HepG2 (cell line): Measurements from ENCODE around the gene FMN2. TPM values are rescaled to one million over a fixed set of nuclear protein-coding genes. Genes with fewer than 3 reads are reported as not detected.

Experiments used
- ATAC-seq: fragments of 200-7000 bp; cut with Tn5 transposase; 3 replicates; pipeline ENCODE4 v1.9.1; 2020; ENCODE audit warnings: mild to moderate bottlenecking, moderate library complexity
- BruUV-seq: library from RNA; stranded (reverse); fragments of 400-500 nt; replicated peaks from 2 replicates; lab custom pipeline; 2021; lab: Mats Ljungman, UMichigan
- CTCF ChIA-PET: fragments of 300-600 bp; formaldehyde crosslinking; extraction: SDS; loops from one replicate; lab custom pipeline; 2021; ENCODE audit warnings: low total read pairs, inconsistent platforms, low intra/inter-chr PET ratio; lab: Yijun Ruan, JAX
- POLR2A ChIA-PET: fragments of 350-600 bp; sonication (Branson Sonifier 250); formaldehyde crosslinking; loops from one replicate; lab custom pipeline; 2020; ENCODE audit warnings: antibody characterized with exemption, inconsistent platforms; lab: Yijun Ruan, JAX
- DNase-seq: peaks from one replicate; pipeline ENCODE4 v3.0.0-alpha.2; 2015; ENCODE audit warnings: low spot score
- FAIRE-seq: peaks from 3 replicates; lab custom pipeline; 2011; peaks lifted over from hg19 to GRCh38; lab: Jason Lieb, UNC
- H2AFZ ChIP-seq: one replicate; pipeline ENCODE4 v1.6.1; 2011; ENCODE audit warnings: low read length, inconsistent platforms
- H3K27ac ChIP-seq: fragments of 300-600 bp; 3 replicates; pipeline ENCODE4 v1.8.0; 2011; ENCODE audit warnings: mixed run types, mild to moderate bottlenecking, mixed read lengths, low read length, inconsistent platforms; ENCODE audit not compliant: insufficient read depth; ENCODE audit errors: extremely low read length
- H3K27me3 ChIP-seq, 2 experiments: fragments of 200-600 bp in 1 of 2; 2 replicates in 1 of 2; 3 replicates in 1 of 2; pipeline versions ENCODE4 v1.6.0 to v1.8.0; 2011; ENCODE audit warnings: low read length in 2 of 2, mild to moderate bottlenecking in 2 of 2, moderate library complexity in 2 of 2, inconsistent platforms in 1 of 2; ENCODE audit not compliant: insufficient read depth in 2 of 2, control insufficient read depth in 1 of 2
- H3K36me3 ChIP-seq, 2 experiments: fragments of 200-600 bp in 1 of 2; replicated peaks in 1 of 2; 2 replicates in 1 of 2; 3 replicates in 1 of 2; pipeline versions ENCODE4 v1.5.1 to v1.8.0; 2011; ENCODE audit warnings: low read length in 2 of 2, inconsistent platforms in 1 of 2; ENCODE audit not compliant: insufficient read depth in 2 of 2, control insufficient read depth in 1 of 2
- H3K4me1 ChIP-seq: 2 replicates; pipeline ENCODE4 v1.5.1; 2012; ENCODE audit warnings: low read length, inconsistent platforms; ENCODE audit not compliant: insufficient read depth
- H3K4me2 ChIP-seq: 2 replicates; pipeline ENCODE4 v1.6.0; 2011; ENCODE audit warnings: low read depth, low read length, inconsistent platforms
- H3K4me3 ChIP-seq, 3 experiments: fragments of 200-600 bp in 1 of 3; sonication (generic), shearing (Covaris generic) in 1 of 3; replicated peaks in 1 of 3; 2 replicates each; pipeline ENCODE4 v1.5.1; 2011 to 2016; ENCODE audit warnings: low read length in 3 of 3, inconsistent platforms in 2 of 3, low read depth in 2 of 3, mild to moderate bottlenecking in 2 of 3, control low read depth in 1 of 3, mixed read lengths in 1 of 3; ENCODE audit not compliant: insufficient read depth in 1 of 3
- H3K79me2 ChIP-seq: one replicate; pipeline ENCODE4 v1.6.1; 2011; ENCODE audit warnings: low read length, inconsistent platforms; ENCODE audit not compliant: insufficient read depth
- H3K9ac ChIP-seq: 2 replicates; pipeline ENCODE4 v1.6.0; 2011; ENCODE audit warnings: mild to moderate bottlenecking, low read depth, low read length, inconsistent platforms; ENCODE audit not compliant: insufficient read depth
- H3K9me3 ChIP-seq: 2 replicates; pipeline ENCODE4 v1.5.1; 2012; ENCODE audit warnings: mild to moderate bottlenecking, low read length
- H4K20me1 ChIP-seq: 2 replicates; pipeline ENCODE4 v1.6.0; 2011; ENCODE audit warnings: inconsistent platforms, mild to moderate bottlenecking, low read length, moderate library complexity; ENCODE audit not compliant: insufficient read depth
- HMG20B ChIP-seq: conservative IDR thresholded peaks from 2 replicates; pipeline ENCODE4 v1.6.1; 2016; ENCODE audit warnings: missing genetic modification reagents, missing compliant biosample characterization
- HNRNPLL ChIP-seq: fragments of 200-400 bp; formaldehyde crosslinking; IDR thresholded peaks from 2 replicates; pipeline ENCODE4 v1.6.1; 2017; ENCODE audit warnings: mild to moderate bottlenecking, low read depth, low read length; ENCODE audit not compliant: poor library complexity, severe bottlenecking
- NFRKB ChIP-seq: fragments of 450-650 bp; IDR thresholded peaks from 2 replicates; pipeline ENCODE4 v1.6.1; 2017
- SATB2 ChIP-seq: sonication (generic); formaldehyde crosslinking; IDR thresholded peaks from 2 replicates; pipeline ENCODE4 v1.5.0; 2020; ENCODE audit warnings: missing genetic modification reagents
- SIX4 ChIP-seq: sonication (generic); formaldehyde crosslinking; IDR thresholded peaks from 2 replicates; pipeline ENCODE4 v1.4.0; 2020; ENCODE audit warnings: missing genetic modification reagents
- TGIF2 ChIP-seq: IDR thresholded peaks from 2 replicates; pipeline ENCODE4 v1.6.1; 2016; ENCODE audit warnings: control low read depth, missing compliant biosample characterization
- YEATS4 ChIP-seq: sonication (generic); formaldehyde crosslinking; IDR thresholded peaks from 2 replicates; pipeline ENCODE4 v1.4.0; 2020; ENCODE audit warnings: missing genetic modification reagents, borderline replicate concordance
- ZC3H4 ChIP-seq: sonication (generic); formaldehyde crosslinking; IDR thresholded peaks from 2 replicates; pipeline ENCODE4 v1.4.0; 2020; ENCODE audit warnings: missing genetic modification reagents, borderline replicate concordance
- ZNF329 ChIP-seq: sonication (generic); formaldehyde crosslinking; IDR thresholded peaks from 2 replicates; pipeline ENCODE4 v1.9.0; 2021; ENCODE audit warnings: low read depth, mild to moderate bottlenecking, missing genetic modification reagents
- ZNF546 ChIP-seq: sonication (generic); formaldehyde crosslinking; conservative IDR thresholded peaks from 2 replicates; pipeline ENCODE4 v1.8.1; 2023; ENCODE audit warnings: mild to moderate bottlenecking, missing genetic modification reagents
- WGBS: methylation state at CpG from one replicate; pipeline ENCODE4 v1.1.6; 2017; ENCODE audit warnings: low lambda C conversion rate; 5-methylcytosine and 5-hydroxymethylcytosine counted together
- in situ Hi-C: cut with HindIII; loops from 2 replicates; pipeline ENCODE4 v1.10.0; 2017; ENCODE audit warnings: low pct_unique_long_range_greater_than_20kb; ENCODE audit not compliant: extremely low pct_ligation_motif_present
- intact Hi-C: fragments of 100-400 bp; cut with micrococcal nuclease; formaldehyde crosslinking; loops from one replicate; pipeline ENCODE4 v1.10.0; 2022; ENCODE audit not compliant: unreplicated experiment
- polyA plus RNA-seq, 8 experiments: library from polyadenylated mRNA; depleted of rRNA in 3 of 8; stranded (reverse) in 7 of 8; unstranded in 1 of 8; fragments of >200 nt; fragmentation: Illumina TruSeq in 4 of 8; extraction: Trizol in 4 of 8; gene quantifications; 2 replicates each; pipeline versions ENCODE4 v1.2.1 to v1.2.3, GENCODE V29; 2011 to 2016; ENCODE audit warnings: low read depth in 4 of 8, missing spikeins in 1 of 8, mixed read lengths in 1 of 8; ENCODE audit not compliant: insufficient read depth in 1 of 8
- total RNA-seq, 5 experiments: library from RNA; depleted of rRNA; stranded (reverse); fragments of >200 nt; fragmentation: Illumina TruSeq; extraction: Trizol; gene quantifications; 2 replicates each; pipeline ENCODE4 v1.2.3, GENCODE V29; 2016; ENCODE audit warnings: low read depth in 1 of 5
- TF ChIP-seq, protein P1 (sequence below): sonication (generic); formaldehyde crosslinking; IDR thresholded peaks from 2 replicates; pipeline ENCODE4 v1.5.0; 2020; ENCODE audit warnings: missing genetic modification reagents
- TF ChIP-seq, protein P2 (sequence below): sonication (generic); formaldehyde crosslinking; IDR thresholded peaks from 2 replicates; pipeline ENCODE4 v1.8.0; 2022; ENCODE audit warnings: missing genetic modification reagents, low read depth, mild to moderate bottlenecking, borderline replicate concordance
- TF ChIP-seq, protein P3 (sequence below): sonication (generic); formaldehyde crosslinking; IDR thresholded peaks from 2 replicates; pipeline ENCODE4 v1.5.0; 2020; ENCODE audit warnings: missing genetic modification reagents

Gene FMN2
- total and polyA plus RNA-seq, 2 of the 13 experiments (the other 11 are each of a cell fraction or from before 2014, with no cell fraction given) = not detected

DNA sequence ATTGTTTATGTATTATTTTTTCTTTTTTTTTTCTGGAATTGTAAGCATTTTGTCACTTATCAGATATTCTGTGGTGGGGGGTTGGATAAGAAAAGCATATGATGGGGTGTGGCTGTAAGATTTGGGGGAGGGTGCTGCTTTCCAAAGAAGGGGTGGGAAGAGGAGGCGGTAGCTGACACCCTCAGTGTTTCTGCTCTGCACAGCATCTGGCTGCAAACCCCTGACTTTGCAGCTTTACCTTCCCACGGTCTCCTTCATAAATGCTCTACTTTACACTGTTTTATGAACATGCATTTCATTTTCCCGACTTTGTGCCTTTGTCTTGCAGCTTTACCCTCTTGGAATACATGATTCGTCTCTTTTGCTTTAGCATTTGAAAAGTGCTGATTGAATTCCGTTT lies 7.6 kb downstream of the FMN2 start (continued):
- TF ChIP-seq, protein P1, sequence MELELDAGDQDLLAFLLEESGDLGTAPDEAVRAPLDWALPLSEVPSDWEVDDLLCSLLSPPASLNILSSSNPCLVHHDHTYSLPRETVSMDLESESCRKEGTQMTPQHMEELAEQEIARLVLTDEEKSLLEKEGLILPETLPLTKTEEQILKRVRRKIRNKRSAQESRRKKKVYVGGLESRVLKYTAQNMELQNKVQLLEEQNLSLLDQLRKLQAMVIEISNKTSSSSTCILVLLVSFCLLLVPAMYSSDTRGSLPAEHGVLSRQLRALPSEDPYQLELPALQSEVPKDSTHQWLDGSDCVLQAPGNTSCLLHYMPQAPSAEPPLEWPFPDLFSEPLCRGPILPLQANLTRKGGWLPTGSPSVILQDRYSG = no peak
- TF ChIP-seq, all 625 proteins: peak for 0

DNA sequence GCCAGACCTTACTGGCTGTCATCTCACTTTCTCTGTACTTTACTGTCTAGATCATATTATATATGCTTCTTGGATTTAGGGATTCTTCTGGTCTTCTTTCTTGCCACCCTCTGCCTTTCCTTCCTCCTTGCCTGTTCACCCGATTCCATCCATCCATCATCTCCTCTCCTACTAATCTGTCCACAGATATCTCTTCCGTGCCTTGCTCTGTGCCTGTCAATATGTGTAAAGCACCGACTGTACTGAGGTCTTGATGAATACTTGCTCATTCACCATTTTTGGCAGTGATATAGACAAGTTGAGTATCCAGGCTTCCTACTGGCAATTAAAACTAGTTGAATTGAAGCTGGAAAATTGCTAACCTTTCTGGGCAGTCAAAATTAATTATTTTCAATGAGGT lies 8.1 kb downstream of the FMN2 start:
- Histone ChIP-seq H3K79me2 (no peaks in the 10 kb centered on the region), H2AFZ (no peak overlapping the region), H3K27me3 (peaks cover 0 to 5% of the 10 kb centered on the region in 2 experiments; a peak in 1 of 5 replicates), H3K4me2 (no peak overlapping the region), H3K4me1 (no peaks in the 10 kb centered on the region), H4K20me1 (no peaks in the 10 kb centered on the region), H3K36me3 (no peaks in the 10 kb centered on the region), H3K9me3 (no peaks in the 10 kb centered on the region), H3K27ac (no peak overlapping the region), H3K4me3 (no peak overlapping the region), H3K9ac (no peak overlapping the region)
- WGBS = 3% methylated on average over 3 of the region's 3 CpGs
- intact Hi-C loops (no loop called here), in situ Hi-C loops (no loop called here)
- DNase-seq = no peak
- TF ChIP-seq TGIF2 (CRISPR knock-in tag) = no peak
- TF ChIP-seq ZNF546 (CRISPR knock-in tag) = no peak
- no peak for TF ChIP-seq HMG20B (CRISPR knock-in tag)
- TF ChIP-seq NFRKB = no peak
- no peak for TF ChIP-seq ZNF329 (CRISPR knock-in tag)
- no peak for TF ChIP-seq ZC3H4 (CRISPR knock-in tag)
- no peak for TF ChIP-seq SATB2
- TF ChIP-seq, protein P2, sequence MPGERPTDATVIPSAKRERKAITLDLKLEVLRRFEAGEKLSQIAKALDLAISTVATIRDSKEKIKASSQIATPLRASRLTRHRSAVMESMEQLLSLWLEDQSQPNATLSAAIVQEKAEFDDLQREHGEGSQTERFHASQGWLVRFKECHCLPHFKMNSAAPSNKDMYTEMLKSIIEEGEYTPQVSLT (CRISPR knock-in tag) = no peak
- no peak for TF ChIP-seq YEATS4 (CRISPR knock-in tag)
- TF ChIP-seq SIX4 (CRISPR knock-in tag) = no peak
- TF ChIP-seq, protein P3, sequence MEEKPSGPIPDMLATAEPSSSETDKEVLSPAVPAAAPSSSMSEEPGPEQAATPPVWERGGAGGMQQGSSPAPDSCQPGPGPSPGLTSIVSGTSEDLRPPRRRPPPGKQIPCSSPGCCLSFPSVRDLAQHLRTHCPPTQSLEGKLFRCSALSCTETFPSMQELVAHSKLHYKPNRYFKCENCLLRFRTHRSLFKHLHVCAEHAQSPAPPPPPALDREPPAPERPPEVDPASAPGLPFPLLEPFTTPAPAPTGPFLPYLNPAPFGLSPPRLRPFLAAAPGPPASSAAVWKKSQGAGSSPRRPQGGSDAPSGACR = no peak
- TF ChIP-seq HNRNPLL = no peak
- BruUV-seq = no TSS peak
- ChIA-PET CTCF (no interaction called here), POLR2A (no interaction called here)
- ATAC-seq = no peak
- no peak for FAIRE-seq
